Measurements from ENCODE around the gene FGD2.

Gene FGD2

GRCh38 chr6:37021356-37022129 lies 16.1 kb downstream of the FGD2 start:
- in situ Hi-C loops (cut with HindIII; ENCODE audit: low pct_ligation_motif_present, low sequenced_read_pairs), result loop anchor here (25.0 kb wide), 1 partner anchor 259 kb away; no protein-coding TSS in a partner anchor
- H3K27ac ChIP-seq, result no peak overlapping the region
- H3K27me3 ChIP-seq (replicated peaks), result no peaks in the 10 kb centered on the region
- no peak overlapping the region for H3K4me3 ChIP-seq (ENCODE audit: low read depth, low read length)
- no peaks in the 10 kb centered on the region for H3K36me3 ChIP-seq (replicated peaks)
- DNase-seq, result peak; percentile 44
- TF ChIP-seq, protein P1, sequence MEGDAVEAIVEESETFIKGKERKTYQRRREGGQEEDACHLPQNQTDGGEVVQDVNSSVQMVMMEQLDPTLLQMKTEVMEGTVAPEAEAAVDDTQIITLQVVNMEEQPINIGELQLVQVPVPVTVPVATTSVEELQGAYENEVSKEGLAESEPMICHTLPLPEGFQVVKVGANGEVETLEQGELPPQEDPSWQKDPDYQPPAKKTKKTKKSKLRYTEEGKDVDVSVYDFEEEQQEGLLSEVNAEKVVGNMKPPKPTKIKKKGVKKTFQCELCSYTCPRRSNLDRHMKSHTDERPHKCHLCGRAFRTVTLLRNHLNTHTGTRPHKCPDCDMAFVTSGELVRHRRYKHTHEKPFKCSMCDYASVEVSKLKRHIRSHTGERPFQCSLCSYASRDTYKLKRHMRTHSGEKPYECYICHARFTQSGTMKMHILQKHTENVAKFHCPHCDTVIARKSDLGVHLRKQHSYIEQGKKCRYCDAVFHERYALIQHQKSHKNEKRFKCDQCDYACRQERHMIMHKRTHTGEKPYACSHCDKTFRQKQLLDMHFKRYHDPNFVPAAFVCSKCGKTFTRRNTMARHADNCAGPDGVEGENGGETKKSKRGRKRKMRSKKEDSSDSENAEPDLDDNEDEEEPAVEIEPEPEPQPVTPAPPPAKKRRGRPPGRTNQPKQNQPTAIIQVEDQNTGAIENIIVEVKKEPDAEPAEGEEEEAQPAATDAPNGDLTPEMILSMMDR (IDR thresholded peaks at IDR 0.05; ENCODE audit: low read depth, low read length, missing control alignments), result peak; percentile 81

DNA sequence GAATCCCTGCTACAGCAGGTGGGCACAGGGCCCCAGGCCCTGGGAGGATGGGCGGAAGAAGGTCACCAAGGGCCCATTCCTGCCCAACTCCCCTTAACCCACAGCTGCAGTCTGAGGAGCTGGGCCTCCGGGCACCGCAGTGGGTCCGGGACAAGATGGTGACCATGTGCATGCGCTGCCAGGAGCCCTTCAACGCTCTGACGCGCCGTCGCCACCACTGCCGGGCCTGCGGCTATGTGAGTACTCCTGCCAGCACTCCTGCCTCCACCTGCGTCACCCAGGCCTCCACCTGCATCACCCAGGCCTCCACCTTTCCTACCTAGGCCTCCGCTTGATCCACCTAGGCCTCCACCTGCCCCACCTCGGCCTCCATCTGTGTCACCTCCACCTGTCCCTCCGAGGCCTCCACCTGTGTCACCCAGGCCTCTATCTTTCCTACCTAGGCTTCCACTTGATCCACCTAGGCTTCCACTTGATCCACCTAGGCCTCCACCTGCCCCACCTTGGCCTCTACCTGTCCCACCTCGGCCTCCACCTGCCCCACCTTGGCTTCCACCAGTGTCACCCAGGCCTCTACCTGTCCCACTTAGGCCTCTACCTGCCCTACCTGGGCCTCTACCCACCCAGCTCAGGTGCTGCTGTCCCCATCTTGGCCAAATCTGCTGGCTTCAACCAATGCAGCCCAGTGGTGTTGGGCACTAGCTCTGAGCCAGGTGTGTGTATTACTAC lies 16.8 kb downstream of the FGD2 start:
- Histone ChIP-seq H3K36me3 (replicated peaks) (no peaks in the 10 kb centered on the region), H3K4me3 (ENCODE audit: low read depth, low read length) (no peak overlapping the region), H3K27ac (no peak overlapping the region), H3K27me3 (replicated peaks) (no peaks in the 10 kb centered on the region)
- DNase-seq, result no peak
- in situ Hi-C loops (cut with HindIII; ENCODE audit: low pct_ligation_motif_present, low sequenced_read_pairs), result loop anchor here (25.0 kb wide), 1 partner anchor 260 kb away; no protein-coding TSS in a partner anchor
- TF ChIP-seq, protein P1 (IDR thresholded peaks at IDR 0.05; ENCODE audit: low read depth, low read length, missing control alignments), result no peak

DNA sequence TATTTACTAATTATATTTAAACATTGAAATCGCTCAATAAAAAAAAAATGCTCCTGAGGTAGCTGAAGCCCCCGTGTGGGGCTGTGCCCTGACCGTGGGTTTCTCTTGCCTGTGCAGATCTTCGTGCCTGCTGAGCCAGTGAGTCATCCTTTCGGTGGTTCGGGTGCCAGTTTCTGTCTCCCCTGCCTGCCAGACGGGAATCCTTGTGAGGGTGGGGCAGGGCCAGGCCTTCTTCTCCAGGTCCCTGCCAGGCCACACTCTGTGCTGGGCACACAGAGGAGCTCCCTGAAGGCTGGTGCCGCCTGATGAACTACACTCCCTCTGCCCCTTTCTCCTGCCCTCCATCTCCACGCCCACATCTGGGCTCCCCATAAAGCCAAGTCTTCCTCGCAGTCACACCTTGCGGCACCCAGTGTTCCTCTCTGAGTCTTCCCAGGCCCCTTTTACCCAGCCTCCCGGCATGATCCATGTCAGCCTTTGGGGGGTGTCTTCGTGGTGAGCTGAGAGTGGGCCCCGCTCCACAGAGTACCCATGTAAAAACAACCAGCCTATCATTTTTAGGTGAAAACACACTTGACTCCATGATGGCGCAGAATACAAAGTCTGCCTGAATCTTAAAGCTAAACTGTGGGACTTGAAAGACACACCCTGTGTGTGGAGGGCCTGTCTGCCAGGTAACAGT lies 19.3 kb downstream of the FGD2 start:
- Histone ChIP-seq H3K36me3 (replicated peaks) (no peaks in the 10 kb centered on the region), H3K27ac (no peak overlapping the region), H3K27me3 (replicated peaks) (no peaks in the 10 kb centered on the region), H3K4me3 (ENCODE audit: low read depth, low read length) (no peak overlapping the region)
- no peak for DNase-seq
- TF ChIP-seq, protein P1 (IDR thresholded peaks at IDR 0.05; ENCODE audit: low read depth, low read length, missing control alignments), result no peak
- in situ Hi-C loops (cut with HindIII; ENCODE audit: low pct_ligation_motif_present, low sequenced_read_pairs), result loop anchor here (25.0 kb wide), 1 partner anchor 262 kb away; no protein-coding TSS in a partner anchor

DNA sequence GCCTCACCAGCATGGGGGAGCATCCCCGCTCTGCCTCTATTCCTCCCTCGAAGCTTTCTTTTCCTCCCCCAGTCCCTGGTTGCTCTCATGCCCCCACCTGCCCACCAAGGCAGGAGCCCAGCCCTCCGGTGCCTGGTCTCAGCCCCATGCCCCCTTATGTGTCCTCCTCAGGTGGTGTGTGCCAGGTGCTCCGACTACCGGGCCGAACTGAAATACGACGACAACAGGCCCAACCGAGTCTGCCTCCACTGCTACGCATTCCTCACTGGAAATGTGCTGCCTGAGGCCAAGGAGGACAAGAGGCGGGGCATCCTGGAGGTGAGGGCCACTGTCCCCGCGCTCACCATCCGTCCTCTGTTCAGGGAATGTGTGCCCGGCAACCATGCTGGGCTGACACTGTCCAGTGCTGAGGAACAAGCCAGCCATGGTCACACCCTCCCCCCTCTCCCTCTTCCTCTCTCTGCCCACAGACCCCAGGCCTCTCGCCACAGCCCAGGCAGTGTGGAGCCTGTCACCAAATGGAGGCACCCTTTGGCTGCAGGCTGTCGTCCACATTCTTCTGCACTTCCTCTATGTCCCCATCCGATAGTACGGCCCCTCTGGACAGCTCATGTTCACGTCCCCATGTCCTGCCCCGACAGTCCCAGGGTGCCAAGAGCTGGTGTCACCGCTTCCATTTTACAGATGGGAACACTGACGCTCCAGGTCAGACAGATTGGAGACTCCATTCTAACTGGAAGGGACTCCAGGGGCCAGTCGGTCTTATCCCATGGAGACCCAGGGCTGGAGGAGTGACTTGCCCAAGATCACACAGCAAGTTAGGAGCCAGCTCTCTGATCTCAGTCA lies 20.4 kb downstream of the FGD2 start:
- no peak for DNase-seq
- TF ChIP-seq, protein P1 (IDR thresholded peaks at IDR 0.05; ENCODE audit: low read depth, low read length, missing control alignments), result no peak
- Histone ChIP-seq H3K27me3 (replicated peaks) (no peaks in the 10 kb centered on the region), H3K36me3 (replicated peaks) (no peaks in the 10 kb centered on the region), H3K27ac (no peak overlapping the region), H3K4me3 (ENCODE audit: low read depth, low read length) (no peak overlapping the region)
- in situ Hi-C loops (cut with HindIII; ENCODE audit: low pct_ligation_motif_present, low sequenced_read_pairs), result no loop called here

GRCh38 chr6:37027036-37027720 lies 21.7 kb downstream of the FGD2 start:
- in situ Hi-C loops (cut with HindIII; ENCODE audit: low pct_ligation_motif_present, low sequenced_read_pairs), result no loop called here
- no peaks in the 10 kb centered on the region for H3K36me3 ChIP-seq (replicated peaks)

More at GRCh38 chr6:37027036-37027720, 21.7 kb downstream of the FGD2 start:
- Histone ChIP-seq H3K4me3 (ENCODE audit: low read depth, low read length) (no peak overlapping the region), H3K27me3 (replicated peaks) (no peaks in the 10 kb centered on the region), H3K27ac (no peak overlapping the region)
- TF ChIP-seq, protein P1 (IDR thresholded peaks at IDR 0.05; ENCODE audit: low read depth, low read length, missing control alignments), result no peak
- no peak for DNase-seq

Data from brain microvascular endothelial cell (primary cell).